Activated T-helper 2 cell treated with anti-CD3 and anti-CD28 coated beads, Interferon-gamma antibody, Interleukin-2, Interleukin-4, amounts not matched to agents 10 μg/mL and 5 μg/mL and 100 μg/mL, durations not matched to agents 14 hours and 24 hours and 36 hours (primary cell): Measurements from ENCODE around the gene TDRD5. TPM values are rescaled to one million over a fixed set of nuclear protein-coding genes. Genes with fewer than 3 reads are reported as not detected.

Source experiments
- DNase-seq: peaks from one replicate; pipeline ENCODE4 v3.0.0; 2021; ENCODE audit warnings: low spot score
- H3K27ac Mint-ChIP-seq: one replicate; pipeline ENCODE4 v1.8.0; 2021; ENCODE audit warnings: mixed read lengths
- H3K27me3 Mint-ChIP-seq: one replicate; pipeline ENCODE4 v1.8.0; 2021; ENCODE audit warnings: low read depth, mixed read lengths
- H3K36me3 Mint-ChIP-seq: one replicate; pipeline ENCODE4 v1.8.0; 2021; ENCODE audit warnings: low read depth, mixed read lengths
- H3K4me1 Mint-ChIP-seq: one replicate; pipeline ENCODE4 v1.8.0; 2021; ENCODE audit warnings: low read depth, mixed read lengths
- H3K4me3 Mint-ChIP-seq: one replicate; pipeline ENCODE4 v1.8.0; 2021; ENCODE audit warnings: low read depth, mild to moderate bottlenecking, moderate library complexity, mixed read lengths
- H3K9me3 Mint-ChIP-seq: one replicate; pipeline ENCODE4 v1.8.0; 2021; ENCODE audit warnings: mixed read lengths
- intact Hi-C: fragments of 100-400 bp; cut with micrococcal nuclease; formaldehyde crosslinking; loops from one replicate; pipeline ENCODE4 v1.15.1; 2023
- total RNA-seq: library from RNA; stranded (reverse); gene quantifications from 2 replicates; pipeline ENCODE4 v1.2.3, GENCODE V29; 2022

TDRD5 gene
- total RNA-seq, result not detected in 2 replicates

GRCh38 chr1:179591592-179592580 is at the start of gene TDRD5:
Gene TDRD5, plus strand, starts transcription at chr1:179591832. Its CDS starts 784 bp downstream, at chr1:179592616.
- Mint-ChIP-seq H3K36me3 (no peaks in the 10 kb centered on the region), H3K4me3 (no peak within 1 kb of the TSS), H3K27me3 (peaks cover 17% of the 10 kb centered on the region), H3K4me1 (peaks cover 1% of the 10 kb centered on the region), H3K9me3 (no peaks in the 10 kb centered on the region), H3K27ac (no peak within 1 kb of the TSS)
- intact Hi-C loops, result no loop called here
- DNase-seq, result no peak

GRCh38 chr1:179545321-179545720 is 46.3 kb upstream of the TDRD5 start:
- no peaks in the 10 kb centered on the region for H3K27me3 Mint-ChIP-seq
- H3K4me1 Mint-ChIP-seq, result no peaks in the 10 kb centered on the region
- no peaks in the 10 kb centered on the region for H3K36me3 Mint-ChIP-seq
- no peak for DNase-seq
- no peak overlapping the region for H3K4me3 Mint-ChIP-seq
- H3K27ac Mint-ChIP-seq, result no peak overlapping the region
- no peaks in the 10 kb centered on the region for H3K9me3 Mint-ChIP-seq
- intact Hi-C loops, result no loop called here

GRCh38 chr1:179547021-179547535 is 44.6 kb upstream of the TDRD5 start:
- Mint-ChIP-seq H3K4me1 (no peaks in the 10 kb centered on the region), H3K27ac (no peak overlapping the region), H3K36me3 (no peaks in the 10 kb centered on the region), H3K4me3 (no peak overlapping the region), H3K27me3 (no peaks in the 10 kb centered on the region), H3K9me3 (no peaks in the 10 kb centered on the region)
- intact Hi-C loops, result no loop called here
- no peak for DNase-seq

- no peaks in the 10 kb centered on the region for H3K36me3 Mint-ChIP-seq
- no peak for DNase-seq
- no peak overlapping the region for H3K4me3 Mint-ChIP-seq
- H3K27ac Mint-ChIP-seq, result no peak overlapping the region
- H3K9me3 Mint-ChIP-seq, result no peaks in the 10 kb centered on the region
- H3K27me3 Mint-ChIP-seq, result no peaks in the 10 kb centered on the region
- H3K4me1 Mint-ChIP-seq, result no peaks in the 10 kb centered on the region
- intact Hi-C loops, result no loop called here
These were observed 42.8 kb upstream of the TDRD5 start for GRCh38 chr1:179548666-179549367.

GRCh38 chr1:179549368-179549700 is 42.3 kb upstream of the TDRD5 start:
- no peaks in the 10 kb centered on the region for H3K36me3 Mint-ChIP-seq
- H3K27me3 Mint-ChIP-seq, result no peaks in the 10 kb centered on the region
- DNase-seq, result no peak
- intact Hi-C loops, result no loop called here
- H3K4me3 Mint-ChIP-seq, result no peak overlapping the region
- H3K9me3 Mint-ChIP-seq, result no peaks in the 10 kb centered on the region
- H3K27ac Mint-ChIP-seq, result no peak overlapping the region
- no peaks in the 10 kb centered on the region for H3K4me1 Mint-ChIP-seq

GRCh38 chr1:179550746-179551682 is 40.6 kb upstream of the TDRD5 start:
- Mint-ChIP-seq H3K4me3 (no peak overlapping the region), H3K27ac (no peak overlapping the region), H3K27me3 (no peaks in the 10 kb centered on the region), H3K36me3 (no peaks in the 10 kb centered on the region), H3K9me3 (no peaks in the 10 kb centered on the region), H3K4me1 (no peaks in the 10 kb centered on the region)
- intact Hi-C loops, result no loop called here
- no peak for DNase-seq

GRCh38 chr1:179554427-179554826 is 37.2 kb upstream of the TDRD5 start:
- Mint-ChIP-seq H3K4me1 (no peaks in the 10 kb centered on the region), H3K27ac (no peak overlapping the region), H3K27me3 (no peaks in the 10 kb centered on the region), H3K4me3 (no peak overlapping the region), H3K9me3 (no peaks in the 10 kb centered on the region), H3K36me3 (no peaks in the 10 kb centered on the region)
- intact Hi-C loops, result no loop called here
- DNase-seq, result no peak

- Mint-ChIP-seq H3K27me3 (no peaks in the 10 kb centered on the region), H3K4me3 (no peak overlapping the region), H3K9me3 (no peaks in the 10 kb centered on the region), H3K4me1 (no peaks in the 10 kb centered on the region), H3K27ac (no peak overlapping the region), H3K36me3 (no peaks in the 10 kb centered on the region)
- DNase-seq, result no peak
- intact Hi-C loops, result no loop called here
These were observed 33.6 kb upstream of the TDRD5 start for GRCh38 chr1:179558078-179558477.

GRCh38 chr1:179575497-179576314 is 15.9 kb upstream of the TDRD5 start, which contains the start of gene NPHS2:
Gene NPHS2, minus strand, starts transcription at chr1:179575948. Its CDS starts 84 bp downstream, at chr1:179575864.
- peaks cover 1% of the 10 kb centered on the region for H3K9me3 Mint-ChIP-seq
- H3K4me3 Mint-ChIP-seq, result no peak within 1 kb of the TSS
- no peak within 1 kb of the TSS for H3K27ac Mint-ChIP-seq
- H3K36me3 Mint-ChIP-seq, result no peaks in the 10 kb centered on the region
- intact Hi-C loops, result no loop called here
- no peaks in the 10 kb centered on the region for H3K4me1 Mint-ChIP-seq
- DNase-seq, result no peak
- peaks cover 34% of the 10 kb centered on the region for H3K27me3 Mint-ChIP-seq

- Mint-ChIP-seq H3K36me3 (no peaks in the 10 kb centered on the region), H3K27me3 (peaks cover 33% of the 10 kb centered on the region), H3K9me3 (no peaks in the 10 kb centered on the region), H3K4me3 (no peak overlapping the region), H3K27ac (no peak overlapping the region), H3K4me1 (no peaks in the 10 kb centered on the region)
- intact Hi-C loops, result no loop called here
- DNase-seq, result no peak
These were observed 15.1 kb upstream of the TDRD5 start for GRCh38 chr1:179576509-179576908.

GRCh38 chr1:179583771-179584320 is 7.8 kb upstream of the TDRD5 start:
- Mint-ChIP-seq H3K27ac (no peak overlapping the region), H3K27me3 (peaks cover 25% of the 10 kb centered on the region), H3K36me3 (no peaks in the 10 kb centered on the region), H3K4me3 (no peak overlapping the region), H3K9me3 (no peaks in the 10 kb centered on the region), H3K4me1 (no peaks in the 10 kb centered on the region)
- no peak for DNase-seq
- intact Hi-C loops, result no loop called here
